HL-60 (cell line): ENCODE data around the gene SH3D19.
"Not testable (repeated sequence)": the region's sequence is repeated elsewhere in the genome, so short reads cannot be mapped to it uniquely, and the experiment has no call there.

Experiments used
- DNase-seq, 2 experiments: peaks; one replicate each; pipeline ENCODE4 v3.0.0-alpha.2; 2010 to 2020; ENCODE audit warnings: low read depth in 1 of 2, low spot score in 1 of 2
- H3K27ac ChIP-seq: fragments of 250-450 bp; sonication (Bioruptor Pico); replicated peaks from 2 replicates; pipeline ENCODE4 v1.5.1; 2020; ENCODE audit warnings: mild to moderate bottlenecking, moderate library complexity
- H3K27me3 ChIP-seq: fragments of 250-450 bp; sonication (Bioruptor Pico); 2 replicates; pipeline ENCODE4 v1.5.1; 2021; ENCODE audit warnings: mild to moderate bottlenecking, moderate library complexity; ENCODE audit not compliant: insufficient read depth, poor library complexity, severe bottlenecking
- H3K4me3 ChIP-seq: replicated peaks from 2 replicates; pipeline ENCODE4 v1.5.1; 2011; ENCODE audit warnings: mild to moderate bottlenecking, control low read depth, low read length; ENCODE audit not compliant: insufficient read depth
- CTCF ChIP-seq: IDR thresholded peaks from one replicate; pipeline ENCODE4 v1.5.1; 2011; ENCODE audit warnings: low read length, control low read depth, inconsistent platforms; ENCODE audit not compliant: insufficient read depth
- GABPA ChIP-seq: IDR thresholded peaks from 2 replicates; pipeline ENCODE4 v1.6.1; 2012; ENCODE audit warnings: low read depth
- POLR2AphosphoS5 ChIP-seq: IDR thresholded peaks from 2 replicates; pipeline ENCODE4 v1.6.1; 2012; ENCODE audit warnings: low read depth
- SPI1 ChIP-seq: IDR thresholded peaks from 2 replicates; pipeline ENCODE4 v1.6.1; 2012; ENCODE audit warnings: low read depth, mild to moderate bottlenecking, borderline replicate concordance
- TF ChIP-seq, protein P1 (sequence below): IDR thresholded peaks from 2 replicates; pipeline ENCODE4 v1.6.1; 2012; ENCODE audit warnings: low read depth; ENCODE audit not compliant: insufficient replicate concordance

SH3D19 gene

DNA sequence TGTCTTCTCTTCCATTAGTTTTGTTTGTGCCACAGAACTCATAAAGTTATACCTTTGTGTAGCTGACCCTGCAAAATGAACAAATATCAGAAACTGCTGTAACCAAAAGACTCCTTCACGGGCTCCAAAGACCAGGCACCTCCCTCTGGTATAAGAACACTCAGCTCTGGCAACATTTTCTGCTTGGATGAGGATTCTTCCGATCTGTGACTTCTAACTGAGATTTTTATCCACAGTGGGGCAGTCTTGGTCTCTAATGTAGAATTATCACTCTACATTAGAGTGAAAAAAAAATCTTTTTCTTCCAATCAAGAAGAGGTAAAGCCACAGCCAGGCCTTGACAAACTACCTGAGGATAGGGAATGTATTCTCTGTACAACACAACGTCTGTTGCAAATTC is 86.9 kb downstream of the SH3D19 start:
- no peak for DNase-seq
- TF ChIP-seq, protein P1, sequence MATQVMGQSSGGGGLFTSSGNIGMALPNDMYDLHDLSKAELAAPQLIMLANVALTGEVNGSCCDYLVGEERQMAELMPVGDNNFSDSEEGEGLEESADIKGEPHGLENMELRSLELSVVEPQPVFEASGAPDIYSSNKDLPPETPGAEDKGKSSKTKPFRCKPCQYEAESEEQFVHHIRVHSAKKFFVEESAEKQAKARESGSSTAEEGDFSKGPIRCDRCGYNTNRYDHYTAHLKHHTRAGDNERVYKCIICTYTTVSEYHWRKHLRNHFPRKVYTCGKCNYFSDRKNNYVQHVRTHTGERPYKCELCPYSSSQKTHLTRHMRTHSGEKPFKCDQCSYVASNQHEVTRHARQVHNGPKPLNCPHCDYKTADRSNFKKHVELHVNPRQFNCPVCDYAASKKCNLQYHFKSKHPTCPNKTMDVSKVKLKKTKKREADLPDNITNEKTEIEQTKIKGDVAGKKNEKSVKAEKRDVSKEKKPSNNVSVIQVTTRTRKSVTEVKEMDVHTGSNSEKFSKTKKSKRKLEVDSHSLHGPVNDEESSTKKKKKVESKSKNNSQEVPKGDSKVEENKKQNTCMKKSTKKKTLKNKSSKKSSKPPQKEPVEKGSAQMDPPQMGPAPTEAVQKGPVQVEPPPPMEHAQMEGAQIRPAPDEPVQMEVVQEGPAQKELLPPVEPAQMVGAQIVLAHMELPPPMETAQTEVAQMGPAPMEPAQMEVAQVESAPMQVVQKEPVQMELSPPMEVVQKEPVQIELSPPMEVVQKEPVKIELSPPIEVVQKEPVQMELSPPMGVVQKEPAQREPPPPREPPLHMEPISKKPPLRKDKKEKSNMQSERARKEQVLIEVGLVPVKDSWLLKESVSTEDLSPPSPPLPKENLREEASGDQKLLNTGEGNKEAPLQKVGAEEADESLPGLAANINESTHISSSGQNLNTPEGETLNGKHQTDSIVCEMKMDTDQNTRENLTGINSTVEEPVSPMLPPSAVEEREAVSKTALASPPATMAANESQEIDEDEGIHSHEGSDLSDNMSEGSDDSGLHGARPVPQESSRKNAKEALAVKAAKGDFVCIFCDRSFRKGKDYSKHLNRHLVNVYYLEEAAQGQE, result no peak
- TF ChIP-seq POLR2AphosphoS5, result no peak
- no peak for TF ChIP-seq GABPA
- no peak for TF ChIP-seq SPI1
- no peak for TF ChIP-seq CTCF

DNA sequence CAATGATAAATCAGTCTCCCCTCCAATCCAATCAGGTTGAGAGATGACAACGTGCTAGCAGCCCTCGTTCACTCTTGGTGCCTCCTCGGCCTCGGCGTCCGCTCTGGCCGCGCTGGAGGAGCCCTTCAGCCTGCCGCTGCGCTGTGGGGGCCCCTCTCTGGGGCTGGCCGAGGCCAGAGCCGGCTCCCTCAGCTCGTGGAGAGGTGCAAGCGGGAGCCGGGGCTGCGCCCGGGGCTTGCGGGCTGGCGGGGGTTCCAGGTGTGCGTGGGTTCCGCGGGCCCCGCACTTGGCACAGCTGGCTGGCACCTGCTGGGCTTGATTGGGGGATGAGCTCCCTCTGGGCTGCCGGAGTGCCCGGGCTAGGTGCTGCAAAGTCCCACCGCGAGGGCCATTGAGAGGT is 89.4 kb downstream of the SH3D19 start:
- Histone ChIP-seq H3K27me3 (peaks cover 4% of the 10 kb centered on the region), H3K27ac (no peak overlapping the region), H3K4me3 (no peak overlapping the region)
- DNase-seq, result no peak
- TF ChIP-seq POLR2AphosphoS5, result no peak
- no peak for TF ChIP-seq GABPA
- TF ChIP-seq CTCF, result no peak

More for the DNA sequence above, 86.9 kb downstream of the SH3D19 start:
- Histone ChIP-seq H3K27me3 (peaks cover 4% of the 10 kb centered on the region), H3K27ac (no peak overlapping the region), H3K4me3 (no peak overlapping the region)

DNA sequence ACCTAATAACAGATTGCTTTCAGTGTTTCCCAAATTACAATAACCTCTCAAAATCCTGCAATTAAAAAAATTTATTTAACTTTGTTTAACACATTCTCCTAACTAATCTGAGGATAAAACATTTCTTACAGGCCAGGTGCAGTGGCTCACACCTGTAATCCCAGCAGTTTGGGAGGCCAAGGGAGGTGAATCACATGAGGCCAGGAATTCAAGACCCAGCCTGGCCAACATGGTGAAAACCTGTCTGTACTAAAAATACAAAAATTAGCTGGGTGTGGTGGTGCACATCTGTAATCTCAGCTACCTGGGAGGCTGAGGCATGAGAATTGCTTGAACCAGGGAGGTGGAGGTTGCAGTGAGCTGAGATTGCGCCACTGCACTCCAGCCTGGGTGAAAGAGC is 90.0 kb downstream of the SH3D19 start:
- DNase-seq, H3K4me3 ChIP-seq, H3K27me3 ChIP-seq, H3K27ac ChIP-seq: not testable (repeated sequence)

- Histone ChIP-seq H3K27me3 (peaks cover 4% of the 10 kb centered on the region), H3K27ac (no peak overlapping the region), H3K4me3 (no peak overlapping the region)
- DNase-seq, result no peak
- TF ChIP-seq CTCF (no peak), POLR2AphosphoS5 (no peak), GABPA (no peak), SPI1 (no peak)
- TF ChIP-seq, protein P1, result no peak
Observed at GRCh38 chr4:151233600-151233999, 91.8 kb downstream of the SH3D19 start.
